Measurements from ENCODE around the gene RBM27. TPM values are rescaled to one million over a fixed set of nuclear protein-coding genes. Genes with fewer than 3 reads are reported as not detected.
"Not testable (repeated sequence)": the region's sequence is repeated elsewhere in the genome, so short reads cannot be mapped to it uniquely, and the experiment has no call there.

RBM27 gene
- total RNA-seq, 2 experiments from 2014 or later: 19.4 to 26.4 TPM

DNA sequence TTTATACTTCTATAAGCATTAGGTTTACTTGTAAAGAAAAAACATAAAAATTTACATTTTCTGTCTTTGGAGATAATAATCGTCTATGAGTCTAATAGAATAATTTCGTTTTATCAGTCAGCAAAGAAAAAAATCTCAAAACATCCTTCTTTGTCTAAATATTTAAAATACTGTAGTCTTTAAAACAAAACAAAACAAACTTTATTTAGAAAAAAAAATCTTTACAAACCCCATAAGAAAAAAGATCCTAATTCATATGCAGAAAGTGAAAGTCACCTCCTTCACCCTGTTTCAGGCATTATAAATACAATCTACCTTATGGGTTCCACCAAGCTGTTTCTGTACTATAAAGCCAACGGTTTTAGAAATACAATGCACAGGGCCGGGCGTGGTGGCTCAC, 26.6 kb upstream of the RBM27 start:
- DNase-seq (ENCODE audit: low spot score): no peak
- no TSS peak for BruUV-seq (replicated peaks)
- POLR2A ChIA-PET: no interaction called here
- Histone ChIP-seq H3K4me2 (ENCODE audit: low read length) (no peak overlapping the region), H2AFZ (ENCODE audit: low read length) (no peak overlapping the region), H3K4me1 (ENCODE audit: insufficient read depth, low read length, poor library complexity, severe bottlenecking) (peaks cover 53% of the 10 kb centered on the region), H3K4me3 (ENCODE audit: low read depth, low read length, poor library complexity, severe bottlenecking) (no peak overlapping the region), H3K9me2 (ENCODE audit: insufficient read depth, low read length) (no peaks in the 10 kb centered on the region), H3K27ac (ENCODE audit: low read depth, low read length, poor library complexity, severe bottlenecking) (no peak overlapping the region), H4K20me1 (ENCODE audit: insufficient read depth, low read length) (no peaks in the 10 kb centered on the region), H3K9me3 (ENCODE audit: low read length) (no peaks in the 10 kb centered on the region), H3K79me2 (ENCODE audit: insufficient read depth, low read depth, low read length) (peaks cover 84% of the 10 kb centered on the region), H3K36me3 (ENCODE audit: insufficient read depth, low read length) (peaks cover 84% of the 10 kb centered on the region)
- CTCF ChIA-PET (ENCODE audit: unreplicated experiment): no interaction called here
- intact Hi-C loops (cut with micrococcal nuclease; ENCODE audit: unreplicated experiment): no loop called here
- no peak for TF ChIP-seq EZH2phosphoT487 (IDR thresholded peaks at IDR 0.05; ENCODE audit: borderline replicate concordance, low read depth, low read length)
- no peak for TF ChIP-seq CTCF (conservative IDR thresholded peaks at IDR 0.05; ENCODE audit: low read length)

DNA sequence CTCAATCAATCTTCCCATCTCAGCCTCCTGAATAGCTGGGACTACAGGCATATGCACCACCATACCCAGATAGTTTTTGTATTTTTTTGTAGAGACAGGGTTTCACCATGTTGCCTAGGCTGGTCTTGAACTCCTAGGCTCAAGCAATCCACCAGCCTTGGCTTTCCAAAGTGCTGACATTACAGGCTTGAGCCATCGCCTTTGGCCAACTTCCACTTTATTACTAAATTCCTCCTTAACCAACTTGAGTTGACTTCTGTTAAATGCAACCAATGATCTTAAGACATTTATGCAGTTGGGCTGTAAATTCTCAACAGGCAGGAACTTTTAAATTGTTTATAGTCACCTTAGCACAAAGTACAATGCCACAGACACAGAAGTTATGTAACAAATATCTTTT, 23.7 kb upstream of the RBM27 start:
- H4K20me1 ChIP-seq (ENCODE audit: insufficient read depth, low read length): no peaks in the 10 kb centered on the region
- peaks cover 65% of the 10 kb centered on the region for H3K79me2 ChIP-seq (ENCODE audit: insufficient read depth, low read depth, low read length)
- H3K4me3 ChIP-seq (ENCODE audit: low read depth, low read length, poor library complexity, severe bottlenecking): peak overlapping the region; percentile 42
- peaks cover 37% of the 10 kb centered on the region for H3K4me1 ChIP-seq (ENCODE audit: insufficient read depth, low read length, poor library complexity, severe bottlenecking)
- BruUV-seq (replicated peaks): no TSS peak
- H3K9me3 ChIP-seq (ENCODE audit: low read length): no peaks in the 10 kb centered on the region
- intact Hi-C loops (cut with micrococcal nuclease; ENCODE audit: unreplicated experiment): loop anchor here (5.0 kb wide), 1 partner anchor 268 kb away; the partner anchor contains the start of gene TCERG1
- TF ChIP-seq CTCF (conservative IDR thresholded peaks at IDR 0.05; ENCODE audit: low read length): no peak
- no peak for TF ChIP-seq EZH2phosphoT487 (IDR thresholded peaks at IDR 0.05; ENCODE audit: borderline replicate concordance, low read depth, low read length)
- no peak overlapping the region for H3K27ac ChIP-seq (ENCODE audit: low read depth, low read length, poor library complexity, severe bottlenecking)
- no peak overlapping the region for H2AFZ ChIP-seq (ENCODE audit: low read length)
- no peaks in the 10 kb centered on the region for H3K9me2 ChIP-seq (ENCODE audit: insufficient read depth, low read length)
- H3K36me3 ChIP-seq (ENCODE audit: insufficient read depth, low read length): peaks cover 60% of the 10 kb centered on the region
- ChIA-PET POLR2A (interaction anchor here (0.5 to 1.0 kb wide), 3 partner anchors 13 to 70 kb away, joined by 3 to 4 read pairs (median 4); no protein-coding TSS in a partner anchor), CTCF (ENCODE audit: unreplicated experiment) (interaction anchor here (1.5 kb wide), 1 partner anchor 11 kb away, joined by 4 read pairs; no protein-coding TSS in a partner anchor)
- peak overlapping the region; percentile 38 for H3K4me2 ChIP-seq (ENCODE audit: low read length)
- no peak for DNase-seq (ENCODE audit: low spot score)

GRCh38 chr5:146183403-146183802, 20.0 kb upstream of the RBM27 start:
- H3K4me3 ChIP-seq (ENCODE audit: low read depth, low read length, poor library complexity, severe bottlenecking): peak overlapping the region; percentile 82
- peak overlapping the region; percentile 70 for H3K4me2 ChIP-seq (ENCODE audit: low read length)
- ChIA-PET CTCF (ENCODE audit: unreplicated experiment) (interaction anchor here (0.6 kb wide), 1 partner anchor 33 kb away, joined by 5 read pairs; no protein-coding TSS in a partner anchor), POLR2A (interaction anchor here (0.6 to 3.3 kb wide), 12 partner anchors 9 to 1175 kb away, joined by 3 to 21 read pairs (median 5); partner anchors contain the start of gene PLAC8L1)
- H3K4me1 ChIP-seq (ENCODE audit: insufficient read depth, low read length, poor library complexity, severe bottlenecking): peaks cover 28% of the 10 kb centered on the region
- H2AFZ ChIP-seq (ENCODE audit: low read length): peak overlapping the region; percentile 97; the same call in 1 of the 2 replicates
- not testable (repeated sequence) for H4K20me1 ChIP-seq (ENCODE audit: insufficient read depth, low read length); BruUV-seq (replicated peaks); DNase-seq (ENCODE audit: low spot score); H3K9me3 ChIP-seq (ENCODE audit: low read length); H3K9me2 ChIP-seq (ENCODE audit: insufficient read depth, low read length)
- intact Hi-C loops (cut with micrococcal nuclease; ENCODE audit: unreplicated experiment): loop anchor here (2.0 to 5.0 kb wide), 2 partner anchors 19 to 264 kb away; partner anchors contain the start of genes RBM27 and TCERG1
- H3K79me2 ChIP-seq (ENCODE audit: insufficient read depth, low read depth, low read length): peaks cover 40% of the 10 kb centered on the region
- peaks cover 26% of the 10 kb centered on the region for H3K36me3 ChIP-seq (ENCODE audit: insufficient read depth, low read length)
- peak overlapping the region; percentile 41 for H3K27ac ChIP-seq (ENCODE audit: low read depth, low read length, poor library complexity, severe bottlenecking)
